Measurements from ENCODE around the gene PDP2. TPM values are rescaled to one million over a fixed set of nuclear protein-coding genes. Genes with fewer than 3 reads are reported as not detected.

PDP2 gene
- total RNA-seq, 2 experiments from 2014 or later: 29.2 to 33.3 TPM

DNA sequence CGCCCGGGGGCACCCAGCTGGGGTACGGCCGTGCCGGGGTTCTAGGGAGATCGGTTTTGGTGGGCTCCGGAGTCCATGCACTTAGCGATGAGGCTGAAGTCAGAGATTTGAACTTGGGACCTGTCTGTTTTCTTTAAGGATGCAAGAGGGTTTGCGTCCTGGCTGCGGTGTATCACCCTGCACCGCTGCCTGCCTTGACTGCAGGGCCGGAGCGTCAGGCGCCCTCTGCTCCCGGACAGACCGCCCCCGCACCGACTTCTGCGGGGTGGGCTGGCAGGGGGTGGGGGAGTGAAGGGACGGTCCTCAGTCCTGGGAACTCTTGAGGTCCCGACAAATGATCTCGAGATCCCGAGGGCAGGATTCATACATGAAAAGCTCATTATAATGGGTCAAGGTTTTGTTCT lies 701 bp downstream of the PDP2 start:
- Mint-ChIP-seq H3K36me3 (peaks cover 19% of the 10 kb centered on the region), H3K27ac (peak overlapping the region; percentile 62), H3K9me3 (ENCODE audit: low read depth) (no peaks in the 10 kb centered on the region), H3K4me3 (peak overlapping the region; percentile 99), H3K27me3 (no peaks in the 10 kb centered on the region), H3K4me1 (peaks cover 66% of the 10 kb centered on the region)
- peak; percentile 59 for DNase-seq
- CTCF ChIA-PET: interaction anchor here (0.6 to 3.8 kb wide), 20 partner anchors 8 to 640 kb away, joined by 3 to 28 read pairs (median 6); partner anchors contain the start of genes CES3, CIAO2B, DYNC1LI2 and FBXL8
- ATAC-seq: peak; percentile 5

DNA sequence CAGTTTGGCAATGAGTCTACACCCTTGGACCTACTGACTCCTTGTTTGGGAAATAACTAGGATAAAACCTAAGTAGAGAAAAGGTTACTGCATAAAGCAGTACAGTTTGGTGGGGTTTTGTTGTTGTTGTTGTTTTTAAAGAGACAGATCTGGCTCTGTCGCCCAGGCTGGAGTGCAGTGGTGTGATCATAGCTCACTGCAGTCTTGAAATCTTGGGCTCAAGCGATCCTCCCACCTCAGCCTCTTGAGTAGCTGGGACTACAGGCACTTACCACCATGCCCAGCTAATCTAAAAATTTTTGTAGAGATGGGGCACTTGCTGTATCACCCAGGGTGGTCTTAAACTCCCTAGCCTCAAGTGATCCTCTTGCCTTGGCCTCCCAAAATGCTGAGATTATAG lies 1.2 kb downstream of the PDP2 start:
- Mint-ChIP-seq H3K4me1 (peaks cover 64% of the 10 kb centered on the region), H3K36me3 (peaks cover 18% of the 10 kb centered on the region), H3K27me3 (no peaks in the 10 kb centered on the region), H3K27ac (peak overlapping the region; percentile 25), H3K9me3 (ENCODE audit: low read depth) (no peaks in the 10 kb centered on the region), H3K4me3 (peak overlapping the region; percentile 99)
- CTCF ChIA-PET: interaction anchor here (0.6 to 3.8 kb wide), 12 partner anchors 9 to 273 kb away, joined by 3 to 28 read pairs (median 10); partner anchors contain the start of genes CIAO2B and NAE1
- ATAC-seq: no peak
- DNase-seq: no peak

DNA sequence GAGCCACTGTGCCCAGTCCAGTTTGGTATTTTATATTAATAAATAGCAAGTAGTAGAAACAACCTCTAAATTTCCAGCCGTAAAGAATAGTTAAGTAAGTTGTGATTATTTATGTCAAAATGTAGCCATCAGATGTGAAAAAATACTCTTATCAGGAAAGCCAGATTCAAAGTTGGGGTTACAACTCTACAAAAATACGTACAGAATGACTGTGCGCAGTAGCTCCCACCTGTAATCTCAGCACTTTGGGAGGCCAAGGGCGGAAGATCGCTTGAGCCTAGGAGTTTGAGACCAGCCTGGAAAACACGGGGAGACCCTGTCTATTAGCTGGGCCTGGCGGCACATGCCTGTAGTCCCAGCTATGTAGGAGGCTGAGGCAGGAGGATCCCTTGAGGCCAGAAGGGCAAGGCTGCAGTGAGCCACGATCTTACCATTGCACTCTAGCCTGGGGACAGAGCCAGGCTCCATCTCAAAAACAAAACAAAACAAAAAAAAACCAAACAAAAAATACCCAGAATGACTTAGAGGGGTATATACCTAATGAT lies 1.7 kb downstream of the PDP2 start:
- Mint-ChIP-seq H3K9me3 (ENCODE audit: low read depth) (no peaks in the 10 kb centered on the region), H3K4me1 (peaks cover 65% of the 10 kb centered on the region), H3K4me3 (peak overlapping the region; percentile 99), H3K27ac (no peak overlapping the region), H3K27me3 (no peaks in the 10 kb centered on the region), H3K36me3 (peaks cover 18% of the 10 kb centered on the region)
- DNase-seq: no peak
- no peak for ATAC-seq
- CTCF ChIA-PET: interaction anchor here (1.8 to 3.8 kb wide), 8 partner anchors 8 to 52 kb away, joined by 6 to 28 read pairs (median 16); partner anchors contain the start of genes CIAO2B and NAE1

DNA sequence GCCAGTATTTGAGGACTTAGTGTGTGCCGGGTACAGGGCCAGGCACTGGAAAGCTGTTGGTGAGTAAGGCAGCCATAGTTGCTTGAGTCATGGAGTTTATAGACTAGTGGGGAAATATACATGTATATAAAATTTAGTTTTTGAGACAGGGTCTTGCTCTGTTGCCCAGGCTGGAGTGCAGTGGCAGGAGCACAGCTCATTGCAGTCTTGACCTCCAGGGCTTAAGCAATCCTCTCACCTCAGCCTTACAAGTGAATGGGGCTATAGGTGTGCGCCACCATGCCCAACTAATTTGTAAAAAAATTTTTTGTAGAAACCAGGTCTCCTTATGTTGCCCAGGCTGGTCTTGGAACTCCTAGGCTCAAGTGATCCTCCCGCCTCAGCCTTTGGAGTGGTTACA lies 2.4 kb downstream of the PDP2 start:
- no peak overlapping the region for H3K27ac Mint-ChIP-seq
- no peak for ATAC-seq

DNA sequence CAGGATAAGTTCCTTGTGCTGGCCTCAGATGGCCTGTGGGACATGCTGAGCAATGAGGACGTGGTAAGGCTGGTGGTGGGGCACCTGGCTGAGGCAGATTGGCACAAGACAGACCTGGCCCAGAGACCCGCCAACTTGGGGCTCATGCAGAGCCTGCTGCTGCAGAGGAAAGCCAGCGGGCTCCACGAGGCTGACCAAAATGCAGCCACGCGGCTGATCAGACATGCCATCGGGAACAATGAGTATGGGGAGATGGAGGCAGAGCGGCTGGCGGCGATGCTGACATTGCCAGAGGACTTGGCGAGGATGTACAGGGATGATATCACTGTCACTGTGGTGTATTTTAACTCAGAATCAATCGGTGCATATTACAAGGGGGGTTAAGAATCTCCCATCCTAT lies 5.2 kb downstream of the PDP2 start:
- DNase-seq (no peak), ATAC-seq (no peak)
- Mint-ChIP-seq H3K4me1 (peaks cover 48% of the 10 kb centered on the region), H3K4me3 (no peak overlapping the region), H3K36me3 (peaks cover 25% of the 10 kb centered on the region), H3K9me3 (ENCODE audit: low read depth) (no peaks in the 10 kb centered on the region), H3K27me3 (no peaks in the 10 kb centered on the region), H3K27ac (no peak overlapping the region)
- CTCF ChIA-PET: interaction anchor here (1.3 to 1.7 kb wide), 3 partner anchors 12 to 24 kb away, joined by 3 to 7 read pairs (median 6); no protein-coding TSS in a partner anchor

More for the DNA sequence above, 2.4 kb downstream of the PDP2 start:
- H3K9me3 Mint-ChIP-seq (ENCODE audit: low read depth): no peaks in the 10 kb centered on the region
- H3K36me3 Mint-ChIP-seq: peaks cover 24% of the 10 kb centered on the region
- no peaks in the 10 kb centered on the region for H3K27me3 Mint-ChIP-seq
- H3K4me1 Mint-ChIP-seq: peaks cover 67% of the 10 kb centered on the region
- no peak for DNase-seq
- H3K4me3 Mint-ChIP-seq: peak overlapping the region; percentile 99
- CTCF ChIA-PET: interaction anchor here (1.8 to 3.8 kb wide), 6 partner anchors 8 to 46 kb away, joined by 6 to 28 read pairs (median 16); no protein-coding TSS in a partner anchor

GRCh38 chr16:66886321-66886720 lies 6.0 kb downstream of the PDP2 start:
- Mint-ChIP-seq H3K27ac (no peak overlapping the region), H3K4me1 (peaks cover 48% of the 10 kb centered on the region), H3K27me3 (no peaks in the 10 kb centered on the region), H3K9me3 (ENCODE audit: low read depth) (no peaks in the 10 kb centered on the region), H3K36me3 (peaks cover 25% of the 10 kb centered on the region), H3K4me3 (no peak overlapping the region)
- DNase-seq (no peak), ATAC-seq (no peak)
- CTCF ChIA-PET: interaction anchor here (1.3 to 1.7 kb wide), 3 partner anchors 13 to 23 kb away, joined by 3 to 7 read pairs (median 6); no protein-coding TSS in a partner anchor

DNA sequence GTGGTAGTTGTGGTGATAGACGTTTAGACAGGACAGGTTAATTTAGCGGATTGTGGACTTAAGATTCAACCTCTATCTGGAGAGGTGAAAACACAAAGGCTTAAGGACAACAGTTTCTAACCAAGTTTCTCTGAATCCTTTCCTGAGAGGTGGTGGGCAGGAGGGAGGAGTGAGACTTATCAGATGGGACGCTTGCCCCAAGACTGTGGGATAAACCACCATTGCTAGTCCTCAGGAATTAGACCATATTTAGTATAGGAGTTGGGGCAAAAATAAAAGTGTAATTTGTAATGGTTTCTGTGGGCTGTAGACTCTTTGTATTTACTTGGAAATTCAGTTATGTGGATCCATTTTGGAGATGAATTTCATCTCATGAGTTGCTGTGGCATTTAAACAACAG lies 6.6 kb downstream of the PDP2 start:
- H3K9me3 Mint-ChIP-seq (ENCODE audit: low read depth): no peaks in the 10 kb centered on the region
- peaks cover 42% of the 10 kb centered on the region for H3K4me1 Mint-ChIP-seq
- H3K4me3 Mint-ChIP-seq: no peak overlapping the region
- ATAC-seq (no peak), DNase-seq (no peak)
- no peak overlapping the region for H3K27ac Mint-ChIP-seq
- H3K36me3 Mint-ChIP-seq: peaks cover 27% of the 10 kb centered on the region
- no peaks in the 10 kb centered on the region for H3K27me3 Mint-ChIP-seq
- CTCF ChIA-PET: interaction anchor here (1.3 to 1.7 kb wide), 3 partner anchors 13 to 23 kb away, joined by 3 to 7 read pairs (median 6); no protein-coding TSS in a partner anchor

- Mint-ChIP-seq H3K27ac (no peak overlapping the region), H3K4me3 (no peak overlapping the region), H3K36me3 (peaks cover 25% of the 10 kb centered on the region), H3K9me3 (ENCODE audit: low read depth) (no peaks in the 10 kb centered on the region), H3K4me1 (peaks cover 45% of the 10 kb centered on the region), H3K27me3 (no peaks in the 10 kb centered on the region)
- CTCF ChIA-PET: interaction anchor here (0.6 to 2.0 kb wide), 4 partner anchors 7 to 66 kb away, joined by 4 to 16 read pairs (median 4); partner anchors contain the start of gene PDP2
- DNase-seq (no peak), ATAC-seq (no peak)
Measured at GRCh38 chr16:66888647-66889615, 8.6 kb downstream of the PDP2 start.

- Mint-ChIP-seq H3K4me1 (peaks cover 44% of the 10 kb centered on the region), H3K36me3 (peaks cover 20% of the 10 kb centered on the region), H3K9me3 (ENCODE audit: low read depth) (no peaks in the 10 kb centered on the region), H3K27me3 (no peaks in the 10 kb centered on the region), H3K27ac (no peak overlapping the region), H3K4me3 (no peak overlapping the region)
- CTCF ChIA-PET: interaction anchor here (2.0 to 7.3 kb wide), 2 partner anchors 8 to 34 kb away, joined by 16 to 140 read pairs; partner anchors contain the start of genes CDH16, PDP2 and RRAD
- ATAC-seq (no peak), DNase-seq (no peak)
Measured at GRCh38 chr16:66889622-66890021, 9.3 kb downstream of the PDP2 start.

DNA sequence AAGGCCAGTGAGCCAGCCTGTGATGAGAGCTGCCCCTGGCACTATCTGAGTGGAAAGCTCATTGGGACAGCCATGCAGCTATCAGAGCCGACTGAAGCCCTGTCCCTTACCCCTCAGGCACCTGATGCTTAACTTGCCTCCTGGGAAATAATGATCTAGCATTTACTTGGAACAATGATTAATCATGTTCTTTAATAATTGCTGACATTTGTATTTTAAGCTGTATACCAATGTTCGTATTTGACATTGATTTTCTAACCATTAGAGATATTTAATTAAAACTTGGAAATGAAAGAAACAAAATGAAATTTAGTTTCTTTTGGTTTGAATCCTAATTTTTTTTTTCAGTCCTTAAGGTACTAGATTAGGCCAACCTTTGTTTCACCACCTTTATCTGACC lies 10.5 kb downstream of the PDP2 start:
- Mint-ChIP-seq H3K36me3 (peaks cover 12% of the 10 kb centered on the region), H3K27ac (no peak overlapping the region), H3K4me1 (peaks cover 41% of the 10 kb centered on the region), H3K9me3 (ENCODE audit: low read depth) (no peaks in the 10 kb centered on the region), H3K4me3 (no peak overlapping the region), H3K27me3 (no peaks in the 10 kb centered on the region)
- CTCF ChIA-PET: interaction anchor here (0.8 to 7.3 kb wide), 6 partner anchors 9 to 466 kb away, joined by 3 to 140 read pairs (median 6); partner anchors contain the start of genes CDH16, PDP2 and RRAD
- ATAC-seq (no peak), DNase-seq (no peak)

GRCh38 chr16:66891360-66891759 lies 11.0 kb downstream of the PDP2 start:
- ATAC-seq: no peak
- no peaks in the 10 kb centered on the region for H3K27me3 Mint-ChIP-seq
- CTCF ChIA-PET: interaction anchor here (0.9 to 7.3 kb wide), 4 partner anchors 10 to 32 kb away, joined by 3 to 140 read pairs (median 12); partner anchors contain the start of genes CDH16, PDP2 and RRAD

DNA sequence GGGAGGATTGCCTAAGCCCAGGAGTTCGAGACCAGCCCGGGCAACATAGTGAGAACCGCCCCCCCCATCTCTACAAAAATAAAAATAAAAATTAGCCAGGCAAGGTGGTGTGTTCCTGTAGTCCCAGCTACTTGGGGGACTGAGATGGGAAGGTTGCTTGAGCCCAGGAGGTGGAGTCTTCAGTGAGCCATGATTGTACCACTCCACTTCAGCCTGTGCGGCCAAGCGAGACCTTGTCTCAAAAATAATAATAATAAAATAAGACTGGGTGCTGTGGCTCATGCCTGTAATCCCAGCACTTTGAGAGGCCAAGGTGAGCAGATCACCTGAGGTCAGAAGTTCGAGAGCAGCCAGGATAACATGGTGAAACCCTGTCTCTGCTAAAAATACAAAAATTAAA lies 11.5 kb downstream of the PDP2 start:
- DNase-seq (no peak), ATAC-seq (no peak)
- Mint-ChIP-seq H3K9me3 (ENCODE audit: low read depth) (no peaks in the 10 kb centered on the region), H3K27ac (no peak overlapping the region), H3K4me1 (peaks cover 34% of the 10 kb centered on the region), H3K36me3 (peaks cover 11% of the 10 kb centered on the region), H3K4me3 (no peak overlapping the region), H3K27me3 (no peaks in the 10 kb centered on the region)
- CTCF ChIA-PET: interaction anchor here (0.9 to 7.3 kb wide), 8 partner anchors 10 to 264 kb away, joined by 3 to 140 read pairs (median 9); partner anchors contain the start of genes CDH16, PDP2 and RRAD

More at GRCh38 chr16:66891360-66891759, 11.0 kb downstream of the PDP2 start:
- no peaks in the 10 kb centered on the region for H3K9me3 Mint-ChIP-seq (ENCODE audit: low read depth)
- peak overlapping the region; percentile 0 for H3K27ac Mint-ChIP-seq
- H3K4me1 Mint-ChIP-seq: peaks cover 38% of the 10 kb centered on the region
- H3K4me3 Mint-ChIP-seq: no peak overlapping the region
- H3K36me3 Mint-ChIP-seq: peaks cover 11% of the 10 kb centered on the region
- no peak for DNase-seq

DNA sequence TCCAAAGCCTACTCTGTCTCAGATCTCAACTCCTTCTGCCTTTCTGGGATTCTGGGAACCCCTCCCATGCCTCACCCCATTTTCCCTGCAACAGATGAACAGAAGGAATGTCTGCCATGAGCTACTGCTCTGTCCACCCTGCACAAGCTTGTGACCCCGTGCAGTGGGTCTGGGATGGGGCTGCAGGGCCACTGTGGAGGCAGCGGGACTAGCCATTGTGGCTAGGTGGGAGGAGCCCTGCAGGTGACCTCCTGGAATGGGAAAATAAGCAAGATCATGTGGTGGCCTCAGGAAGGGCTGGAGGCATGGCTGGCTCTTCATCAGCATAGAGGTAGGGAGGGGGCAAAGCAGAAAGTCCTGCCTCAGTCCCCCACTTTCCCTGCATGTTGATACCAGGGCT lies 13.7 kb downstream of the PDP2 start:
- Mint-ChIP-seq H3K4me1 (peaks cover 20% of the 10 kb centered on the region), H3K4me3 (no peak overlapping the region), H3K9me3 (ENCODE audit: low read depth) (no peaks in the 10 kb centered on the region), H3K27ac (no peak overlapping the region), H3K27me3 (no peaks in the 10 kb centered on the region), H3K36me3 (peaks cover 2% of the 10 kb centered on the region)
- CTCF ChIA-PET: interaction anchor here (0.9 to 7.3 kb wide), 10 partner anchors 13 to 267 kb away, joined by 3 to 140 read pairs (median 11); partner anchors contain the start of genes CDH16, NAE1, PDP2 and RRAD
- DNase-seq (no peak), ATAC-seq (no peak)
